ENCODE measurements around the gene CCDC194. TPM values are rescaled to one million over a fixed set of nuclear protein-coding genes. Genes with fewer than 3 reads are reported as not detected.

The CCDC194 gene
- total and polyA plus RNA-seq, 4 donors: not detected

- peaks cover 24% of the 10 kb centered on the region for H3K4me1 ChIP-seq (ENCODE audit: control insufficient read depth, insufficient read depth, low read length)
- no peak overlapping the region for H3K27ac ChIP-seq (ENCODE audit: low read depth, low read length)
- 93% methylated on average over 3 of the region's 7 CpGs for WGBS (ENCODE audit: insufficient coverage)
- H3K9me3 ChIP-seq (ENCODE audit: control insufficient read depth, insufficient read depth, low read length): no peaks in the 10 kb centered on the region
- no peak for DNase-seq (ENCODE audit: low read depth in 4 of 6, low spot score in 6 of 6)
- H3K27me3 ChIP-seq (ENCODE audit: control insufficient read depth, insufficient read depth, low read length): no peaks in the 10 kb centered on the region
- H3K4me3 ChIP-seq (ENCODE audit: low read depth, low read length): no peak overlapping the region
- peaks cover 39% of the 10 kb centered on the region for H3K36me3 ChIP-seq (ENCODE audit: control insufficient read depth, insufficient read depth, low read length)
These were observed 52.2 kb downstream of the CCDC194 start for GRCh38 chr19:17341845-17342244.

DNA sequence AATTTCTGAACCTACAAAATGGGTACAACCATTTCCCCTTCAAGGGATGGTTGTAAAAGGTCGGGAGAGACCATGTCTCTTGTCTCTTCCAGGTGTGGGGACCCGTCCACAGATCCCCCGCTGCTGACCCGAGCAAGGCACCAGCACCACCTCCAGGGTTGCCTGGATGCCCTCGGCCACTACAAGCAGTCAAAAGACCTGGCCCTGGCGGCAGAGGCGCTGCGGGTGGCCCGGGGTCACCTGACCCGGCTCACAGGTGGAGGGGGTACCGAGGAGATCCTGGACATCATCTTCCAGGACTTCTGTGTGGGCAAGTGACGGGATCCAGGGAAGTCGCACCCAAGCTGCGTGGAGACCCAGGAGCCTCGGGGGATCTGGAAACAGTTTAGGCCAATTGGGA lies 52.6 kb downstream of the CCDC194 start:
- Histone ChIP-seq H3K27ac (ENCODE audit: low read depth, low read length) (no peak overlapping the region), H3K27me3 (ENCODE audit: control insufficient read depth, insufficient read depth, low read length) (no peaks in the 10 kb centered on the region), H3K4me3 (ENCODE audit: low read depth, low read length) (no peak overlapping the region), H3K4me1 (ENCODE audit: control insufficient read depth, insufficient read depth, low read length) (peaks cover 27% of the 10 kb centered on the region), H3K9me3 (ENCODE audit: control insufficient read depth, insufficient read depth, low read length) (no peaks in the 10 kb centered on the region), H3K36me3 (ENCODE audit: control insufficient read depth, insufficient read depth, low read length) (peaks cover 39% of the 10 kb centered on the region)
- WGBS (ENCODE audit: insufficient coverage): 96% methylated on average over 15 of the region's 15 CpGs
- no peak for DNase-seq (ENCODE audit: low read depth in 4 of 6, low spot score in 6 of 6)

DNA sequence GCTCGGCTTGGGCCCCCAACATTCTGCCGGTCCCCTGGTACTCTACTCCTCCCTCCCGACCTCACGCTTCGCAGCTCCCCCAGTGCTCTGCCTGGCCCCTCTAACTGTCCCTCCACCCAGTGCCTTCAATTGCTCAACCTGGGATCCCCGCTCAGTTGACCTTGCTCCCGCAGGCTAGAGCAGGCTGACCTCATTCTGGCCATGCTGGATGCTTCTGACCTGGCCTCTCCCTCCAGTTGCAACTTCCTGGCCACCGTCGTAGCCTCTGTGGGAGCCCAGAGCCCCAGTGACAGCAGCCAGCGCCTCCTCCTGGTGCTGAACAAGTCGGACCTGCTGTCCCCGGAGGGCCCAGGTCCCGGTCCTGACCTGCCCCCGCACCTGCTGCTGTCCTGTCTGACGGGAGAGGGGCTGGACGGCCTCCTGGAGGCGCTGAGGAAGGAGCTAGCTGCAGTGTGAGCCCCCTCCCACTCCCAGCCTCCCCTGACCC lies 53.1 kb downstream of the CCDC194 start:
- H3K9me3 ChIP-seq (ENCODE audit: control insufficient read depth, insufficient read depth, low read length): no peaks in the 10 kb centered on the region
- H3K27ac ChIP-seq (ENCODE audit: low read depth, low read length): no peak overlapping the region
- 54% methylated on average over 17 of the region's 17 CpGs for WGBS (ENCODE audit: insufficient coverage)
- H3K4me3 ChIP-seq (ENCODE audit: low read depth, low read length): no peak overlapping the region
- DNase-seq (ENCODE audit: low read depth in 4 of 6, low spot score in 6 of 6): no peak
- peaks cover 39% of the 10 kb centered on the region for H3K36me3 ChIP-seq (ENCODE audit: control insufficient read depth, insufficient read depth, low read length)
- peaks cover 27% of the 10 kb centered on the region for H3K4me1 ChIP-seq (ENCODE audit: control insufficient read depth, insufficient read depth, low read length)
- H3K27me3 ChIP-seq (ENCODE audit: control insufficient read depth, insufficient read depth, low read length): no peaks in the 10 kb centered on the region

Other genes with a start within 250 kb of the CCDC194 start
- 10 to 100 TPM; 13.3 to 27.1 TPM for gene USE1, start 178.8 kb downstream of the CCDC194 start, total RNA-seq
- 10 to 100 TPM; 38.7 to 46.8 TPM for gene USE1, start 178.8 kb downstream of the CCDC194 start, polyA plus RNA-seq (ENCODE audit: insufficient read length in 2 of 2)
- 1 to 10 TPM; 3.9 to 9.8 TPM for gene OCEL1, start 168.0 kb downstream of the CCDC194 start, total RNA-seq
- gene OCEL1, start 168.0 kb downstream of the CCDC194 start, polyA plus RNA-seq (ENCODE audit: insufficient read length in 2 of 2): 10 to 100 TPM; 12.1 to 20.9 TPM
- 10 to 100 TPM in 1 of 2 donors, 1 to 10 TPM in 1; 8.9 to 33.6 TPM for gene NR2F6, start 148.3 kb downstream of the CCDC194 start, total RNA-seq
- gene NR2F6, start 148.3 kb downstream of the CCDC194 start, polyA plus RNA-seq (ENCODE audit: insufficient read length in 2 of 2): 10 to 100 TPM; 24.2 to 28.1 TPM
- gene USHBP1, start 129.5 kb downstream of the CCDC194 start, total RNA-seq: 1 to 10 TPM; 2.1 to 5.5 TPM
- gene USHBP1, start 129.5 kb downstream of the CCDC194 start, polyA plus RNA-seq (ENCODE audit: insufficient read length in 2 of 2): 1 to 10 TPM; 3.0 to 5.3 TPM
- gene BABAM1, start 126.8 kb downstream of the CCDC194 start, total RNA-seq: 100 to 1,000 TPM in 1 of 2 donors, 10 to 100 TPM in 1; 60.1 to 107 TPM
- 100 to 1,000 TPM; 125 to 137 TPM for gene BABAM1, start 126.8 kb downstream of the CCDC194 start, polyA plus RNA-seq (ENCODE audit: insufficient read length in 2 of 2)
- gene ANKLE1, start 112.3 kb downstream of the CCDC194 start, total RNA-seq: under 1 TPM; 0.61 to 0.79 TPM
- 1 to 10 TPM; 2.6 to 4.3 TPM for gene ANKLE1, start 112.3 kb downstream of the CCDC194 start, polyA plus RNA-seq (ENCODE audit: insufficient read length in 2 of 2)
- gene ABHD8, start 90.8 kb downstream of the CCDC194 start, total RNA-seq: 10 to 100 TPM; 15.9 to 18.2 TPM
- 10 to 100 TPM; 34.6 to 35.6 TPM for gene ABHD8, start 90.8 kb downstream of the CCDC194 start, polyA plus RNA-seq (ENCODE audit: insufficient read length in 2 of 2)
- 10 to 100 TPM; 20.8 to 54.0 TPM for gene MRPL34, start 88.3 kb downstream of the CCDC194 start, total RNA-seq
- gene MRPL34, start 88.3 kb downstream of the CCDC194 start, polyA plus RNA-seq (ENCODE audit: insufficient read length in 2 of 2): 10 to 100 TPM; 80.7 to 81.3 TPM
- gene DDA1, start 84.6 kb downstream of the CCDC194 start, total RNA-seq: 10 to 100 TPM; 23.6 to 32.8 TPM
- gene DDA1, start 84.6 kb downstream of the CCDC194 start, polyA plus RNA-seq (ENCODE audit: insufficient read length in 2 of 2): 10 to 100 TPM; 80.1 to 84.8 TPM
- 10 to 100 TPM; 12.9 to 19.7 TPM for gene ANO8, start 59.3 kb downstream of the CCDC194 start, total RNA-seq
- 10 to 100 TPM; 59.3 to 77.6 TPM for gene ANO8, start 59.3 kb downstream of the CCDC194 start, polyA plus RNA-seq (ENCODE audit: insufficient read length in 2 of 2)
- 10 to 100 TPM; 11.5 to 13.0 TPM for gene GTPBP3, start 56.6 kb downstream of the CCDC194 start, total RNA-seq
- 10 to 100 TPM; 23.3 to 31.5 TPM for gene GTPBP3, start 56.6 kb downstream of the CCDC194 start, polyA plus RNA-seq (ENCODE audit: insufficient read length in 2 of 2)
- 10 to 100 TPM in 1 of 2 donors, 1 to 10 TPM in 1; 5.1 to 22.3 TPM for gene PLVAP, start 16.9 kb downstream of the CCDC194 start, total RNA-seq
- gene PLVAP, start 16.9 kb downstream of the CCDC194 start, polyA plus RNA-seq (ENCODE audit: insufficient read length in 2 of 2): 10 to 100 TPM in 1 of 2 donors, 1 to 10 TPM in 1; 7.5 to 12.0 TPM
- gene BST2, start 11.4 kb upstream of the CCDC194 start, total RNA-seq: 10 to 100 TPM; 11.6 to 14.5 TPM
- 10 to 100 TPM; 13.0 to 14.4 TPM for gene BST2, start 11.4 kb upstream of the CCDC194 start, polyA plus RNA-seq (ENCODE audit: insufficient read length in 2 of 2)
- 10 to 100 TPM; 16.0 to 56.7 TPM for gene MVB12A, start 25.9 kb upstream of the CCDC194 start, total RNA-seq
- gene MVB12A, start 25.9 kb upstream of the CCDC194 start, polyA plus RNA-seq (ENCODE audit: insufficient read length in 2 of 2): 10 to 100 TPM; 47.2 to 55.5 TPM
- 1 to 10 TPM; 2.1 to 2.6 TPM for gene TMEM221, start 54.5 kb upstream of the CCDC194 start, total RNA-seq
- 1 to 10 TPM; 2.5 to 4.2 TPM for gene TMEM221, start 54.5 kb upstream of the CCDC194 start, polyA plus RNA-seq (ENCODE audit: insufficient read length in 2 of 2)
- not detected for gene NXNL1, start 66.7 kb upstream of the CCDC194 start, total RNA-seq
- gene NXNL1, start 66.7 kb upstream of the CCDC194 start, polyA plus RNA-seq (ENCODE audit: insufficient read length in 2 of 2): not detected
- 10 to 100 TPM; 15.6 to 24.1 TPM for gene SLC27A1, start 76.3 kb upstream of the CCDC194 start, total RNA-seq
- 10 to 100 TPM; 32.1 to 47.5 TPM for gene SLC27A1, start 76.3 kb upstream of the CCDC194 start, polyA plus RNA-seq (ENCODE audit: insufficient read length in 2 of 2)
- gene PGLS, start 117.5 kb upstream of the CCDC194 start, total RNA-seq: 10 to 100 TPM; 23.9 to 91.9 TPM
- 10 to 100 TPM; 99.4 to 99.8 TPM for gene PGLS, start 117.5 kb upstream of the CCDC194 start, polyA plus RNA-seq (ENCODE audit: insufficient read length in 2 of 2)
- 10 to 100 TPM; 24.3 to 41.0 TPM for gene COLGALT1, start 161.5 kb upstream of the CCDC194 start, total RNA-seq
- 10 to 100 TPM; 38.6 to 64.5 TPM for gene COLGALT1, start 161.5 kb upstream of the CCDC194 start, polyA plus RNA-seq (ENCODE audit: insufficient read length in 2 of 2)